ENCODE data around the gene SCML2. TPM values are rescaled to one million over a fixed set of nuclear protein-coding genes. Genes with fewer than 3 reads are reported as not detected.

The SCML2 gene
- total and polyA plus RNA-seq, 10 of the 15 experiments (the other 5 are each of a cell fraction or from before 2014, with no cell fraction given) = 1.5 to 4.4 (median 2.6) TPM

GRCh38 chrX:18210470-18210869 lies 144.0 kb downstream of the SCML2 start:
- H3K27me3 ChIP-seq (replicated peaks in 1 of 2; ENCODE audit: control insufficient read depth in 2 of 2, insufficient read depth in 2 of 2, low read length in 1 of 2) = no peaks in the 10 kb centered on the region
- FAIRE-seq (no peak), ATAC-seq (no peak), DNase-seq (ENCODE audit: low read depth, low spot score) (no peak)
- no peaks in the 10 kb centered on the region for H3K79me2 ChIP-seq (ENCODE audit: control insufficient read depth, insufficient read depth, low read length)
- H3K36me3 ChIP-seq (ENCODE audit: control insufficient read depth in 2 of 2, insufficient read depth in 2 of 2, low read length in 1 of 2) = no peaks in the 10 kb centered on the region
- no TSS peak for BruUV-seq (replicated peaks)
- 0% methylated on average over 2 of the region's 2 CpGs for WGBS (ENCODE audit: insufficient coverage, insufficient replicate concordance, low lambda C conversion rate, missing lambda C conversion rate)
- no peaks in the 10 kb centered on the region for H3K9me3 ChIP-seq (replicated peaks; ENCODE audit: control insufficient read depth, insufficient read depth, low read length)
- POLR2A ChIA-PET = no interaction called here
- H3K4me1 ChIP-seq (ENCODE audit: control insufficient read depth, insufficient read depth, low read length) = no peaks in the 10 kb centered on the region
- H3K4me2 ChIP-seq (ENCODE audit: control insufficient read depth, insufficient read depth) = no peak overlapping the region
- SMC1A ChIA-PET (ENCODE audit: uncharacterized antibody, unreplicated experiment) = no interaction called here
- intact Hi-C loops (cut with micrococcal nuclease; ENCODE audit: unreplicated experiment) = no loop called here
- TF ChIP-seq, protein P1, sequence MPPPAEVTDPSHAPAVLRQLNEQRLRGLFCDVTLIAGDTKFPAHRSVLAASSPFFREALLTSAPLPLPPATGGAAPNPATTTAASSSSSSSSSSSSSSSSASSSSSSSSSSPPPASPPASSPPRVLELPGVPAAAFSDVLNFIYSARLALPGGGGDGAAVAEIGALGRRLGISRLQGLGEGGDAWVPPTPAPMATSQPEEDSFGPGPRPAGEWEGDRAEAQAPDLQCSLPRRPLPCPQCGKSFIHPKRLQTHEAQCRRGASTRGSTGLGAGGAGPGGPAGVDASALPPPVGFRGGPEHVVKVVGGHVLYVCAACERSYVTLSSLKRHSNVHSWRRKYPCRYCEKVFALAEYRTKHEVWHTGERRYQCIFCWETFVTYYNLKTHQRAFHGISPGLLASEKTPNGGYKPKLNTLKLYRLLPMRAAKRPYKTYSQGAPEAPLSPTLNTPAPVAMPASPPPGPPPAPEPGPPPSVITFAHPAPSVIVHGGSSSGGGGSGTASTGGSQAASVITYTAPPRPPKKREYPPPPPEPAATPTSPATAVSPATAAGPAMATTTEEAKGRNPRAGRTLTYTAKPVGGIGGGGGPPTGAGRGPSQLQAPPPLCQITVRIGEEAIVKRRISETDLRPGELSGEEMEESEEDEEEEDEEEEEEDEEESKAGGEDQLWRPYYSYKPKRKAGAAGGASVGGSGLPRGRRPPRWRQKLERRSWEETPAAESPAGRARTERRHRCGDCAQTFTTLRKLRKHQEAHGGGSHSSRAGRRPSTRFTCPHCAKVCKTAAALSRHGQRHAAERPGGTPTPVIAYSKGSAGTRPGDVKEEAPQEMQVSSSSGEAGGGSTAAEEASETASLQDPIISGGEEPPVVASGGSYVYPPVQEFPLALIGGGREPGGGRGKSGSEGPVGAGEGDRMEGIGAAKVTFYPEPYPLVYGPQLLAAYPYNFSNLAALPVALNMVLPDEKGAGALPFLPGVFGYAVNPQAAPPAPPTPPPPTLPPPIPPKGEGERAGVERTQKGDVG (CRISPR knock-in tag; IDR thresholded peaks at IDR 0.05) = no peak
- 0 out of 2 replicates have a peak, but pooled peaks have one; percentile 2 for TF ChIP-seq RAD21 (IDR thresholded peaks at IDR 0.05; ENCODE audit: insufficient read depth, low read depth, low read length)
- H3K9ac ChIP-seq (ENCODE audit: control insufficient read depth, insufficient read depth, low read length) = no peak overlapping the region
- no peak overlapping the region for H3K4me3 ChIP-seq
- H3K27ac ChIP-seq (ENCODE audit: control insufficient read depth, insufficient read depth) = no peak overlapping the region
- CTCF ChIA-PET = interaction anchor here (1.0 kb wide), 1 partner anchor 265 kb away, joined by 4 read pairs; no protein-coding TSS in a partner anchor
- H2AFZ ChIP-seq (ENCODE audit: control insufficient read depth, low read depth, low read length) = no peak overlapping the region
- in situ Hi-C loops (cut with MboI) = no loop called here
- H4K20me1 ChIP-seq (ENCODE audit: control insufficient read depth, insufficient read depth) = no peaks in the 10 kb centered on the region
- RAD21 ChIA-PET (ENCODE audit: unreplicated experiment) = no interaction called here

DNA sequence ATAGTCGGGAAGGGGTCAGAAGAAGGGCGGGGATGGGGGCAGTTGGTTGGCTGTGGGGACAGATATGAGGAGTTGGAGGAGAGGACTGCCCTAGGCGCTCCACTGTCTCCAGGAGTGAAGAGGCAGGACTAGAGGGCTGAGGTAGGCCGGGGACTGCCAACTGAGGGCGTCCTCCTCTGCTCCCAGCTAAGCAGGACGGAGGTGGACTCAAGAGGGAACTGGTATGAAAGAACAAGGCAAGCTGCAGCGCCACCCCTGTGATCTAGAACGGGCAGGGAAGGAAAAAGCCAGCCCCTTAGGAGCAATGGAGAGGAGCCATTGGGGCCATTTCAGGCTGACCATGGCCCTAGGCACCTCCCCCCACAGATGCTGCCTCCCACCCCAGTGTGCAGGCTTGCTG lies 147.8 kb downstream of the SCML2 start:
- Histone ChIP-seq H3K27ac (ENCODE audit: control insufficient read depth, insufficient read depth) (no peak overlapping the region), H3K9me3 (replicated peaks; ENCODE audit: control insufficient read depth, insufficient read depth, low read length) (no peaks in the 10 kb centered on the region), H3K4me1 (ENCODE audit: control insufficient read depth, insufficient read depth, low read length) (no peaks in the 10 kb centered on the region), H3K27me3 (replicated peaks in 1 of 2; ENCODE audit: control insufficient read depth in 2 of 2, insufficient read depth in 2 of 2, low read length in 1 of 2) (no peaks in the 10 kb centered on the region), H2AFZ (ENCODE audit: control insufficient read depth, low read depth, low read length) (no peak overlapping the region), H4K20me1 (ENCODE audit: control insufficient read depth, insufficient read depth) (no peaks in the 10 kb centered on the region), H3K79me2 (ENCODE audit: control insufficient read depth, insufficient read depth, low read length) (no peaks in the 10 kb centered on the region), H3K9ac (ENCODE audit: control insufficient read depth, insufficient read depth, low read length) (no peak overlapping the region), H3K36me3 (ENCODE audit: control insufficient read depth in 2 of 2, insufficient read depth in 2 of 2, low read length in 1 of 2) (no peaks in the 10 kb centered on the region), H3K4me2 (ENCODE audit: control insufficient read depth, insufficient read depth) (no peak overlapping the region), H3K4me3 (no peak overlapping the region)
- RAD21 ChIA-PET (ENCODE audit: unreplicated experiment) = no interaction called here
- CTCF ChIA-PET = interaction anchor here (0.7 kb wide), 1 partner anchor 260 kb away, joined by 4 read pairs; no protein-coding TSS in a partner anchor
- no peak for ATAC-seq
- no peak for FAIRE-seq
- intact Hi-C loops (cut with micrococcal nuclease; ENCODE audit: unreplicated experiment) (loop anchor here (10.0 kb wide), 1 partner anchor 262 kb away; no protein-coding TSS in a partner anchor), in situ Hi-C loops (cut with MboI) (no loop called here)
- SMC1A ChIA-PET (ENCODE audit: uncharacterized antibody, unreplicated experiment) = interaction anchor here (1.1 kb wide), 1 partner anchor 9 kb away, joined by 3 read pairs; no protein-coding TSS in a partner anchor
- DNase-seq (ENCODE audit: low read depth, low spot score) = no peak
- no TSS peak for BruUV-seq (replicated peaks)
- WGBS (ENCODE audit: insufficient coverage, insufficient replicate concordance, low lambda C conversion rate, missing lambda C conversion rate) = 10% methylated on average over 8 of the region's 8 CpGs
- POLR2A ChIA-PET = no interaction called here
- TF ChIP-seq TBL1XR1 (IDR thresholded peaks at IDR 0.05; ENCODE audit: low read depth, low read length) (no peak), NR2C1 (IDR thresholded peaks at IDR 0.05) (no peak), RFX5 (IDR thresholded peaks at IDR 0.05; ENCODE audit: low read depth, low read length) (no peak), MYB (IDR thresholded peaks at IDR 0.05; ENCODE audit: borderline replicate concordance, low read depth, low read length) (no peak), NR2C2 (IDR thresholded peaks at IDR 0.05; ENCODE audit: borderline replicate concordance, control insufficient read depth, insufficient read length, low read depth) (no peak), NRF1 (conservative IDR thresholded peaks at IDR 0.05; ENCODE audit: low read depth, low read length) (no peak), NFYA (IDR thresholded peaks at IDR 0.05; ENCODE audit: borderline replicate concordance, low read depth, low read length) (no peak)
